Neuronal stem cell (in vitro differentiated cells): ENCODE data around the gene CXXC5.

ENCODE experiments used
- DNase-seq: peaks from one replicate; pipeline ENCODE4 v3.0.0-alpha.2; 2013; ENCODE audit warnings: low spot score
- H2AFZ ChIP-seq: one replicate; pipeline ENCODE4 v1.6.1; 2013; ENCODE audit warnings: mild to moderate bottlenecking, low read length, inconsistent platforms
- H2AK5ac ChIP-seq: 2 replicates; pipeline ENCODE4 v1.6.1; 2013; ENCODE audit warnings: low read depth, mild to moderate bottlenecking, inconsistent platforms, low read length, moderate library complexity, mixed read lengths
- H2BK120ac ChIP-seq: 2 replicates; pipeline ENCODE4 v1.6.1; 2013; ENCODE audit warnings: low read depth, mild to moderate bottlenecking, inconsistent platforms, low read length, moderate library complexity, mixed read lengths
- H2BK12ac ChIP-seq: one replicate; pipeline ENCODE4 v1.6.1; 2013; ENCODE audit warnings: low read length, inconsistent platforms
- H2BK15ac ChIP-seq: 2 replicates; pipeline ENCODE4 v1.6.1; 2013; ENCODE audit warnings: mild to moderate bottlenecking, low read length, inconsistent platforms, mixed read lengths
- H2BK5ac ChIP-seq: one replicate; pipeline ENCODE4 v1.6.1; 2013; ENCODE audit warnings: inconsistent platforms, mild to moderate bottlenecking, low read length, moderate library complexity
- H3K14ac ChIP-seq: one replicate; pipeline ENCODE4 v1.6.1; 2013; ENCODE audit warnings: low read length, inconsistent platforms
- H3K18ac ChIP-seq: 2 replicates; pipeline ENCODE4 v1.6.1; 2013; ENCODE audit warnings: low read length, inconsistent platforms
- H3K23ac ChIP-seq: 2 replicates; pipeline ENCODE4 v1.6.1; 2013; ENCODE audit warnings: low read depth, mild to moderate bottlenecking, mixed read lengths, low read length, inconsistent platforms; ENCODE audit not compliant: poor library complexity
- H3K27ac ChIP-seq: replicated peaks from 3 replicates; pipeline ENCODE4 v1.5.1; 2013; ENCODE audit warnings: low read length, inconsistent platforms
- H3K27me3 ChIP-seq, 3 experiments: 2 replicates each; pipeline ENCODE4 v1.6.1; 2013; ENCODE audit warnings: low read length in 3 of 3, mild to moderate bottlenecking in 2 of 3, inconsistent platforms in 1 of 3, low read depth in 1 of 3, mixed read lengths in 1 of 3, moderate library complexity in 1 of 3; ENCODE audit not compliant: control insufficient read depth in 3 of 3, insufficient read depth in 3 of 3
- H3K36me3 ChIP-seq, 2 donors: replicated peaks in 1 of 2; 2 replicates each; pipeline ENCODE4 v1.6.1; 2013; ENCODE audit warnings: low read length in 2 of 2; ENCODE audit not compliant: control insufficient read depth in 2 of 2, insufficient read depth in 2 of 2
- H3K4ac ChIP-seq: 2 replicates; pipeline ENCODE4 v1.6.1; 2013; ENCODE audit warnings: inconsistent platforms, mild to moderate bottlenecking, low read length, moderate library complexity
- H3K4me1 ChIP-seq, 2 donors: 1 replicate in 1 of 2; 2 replicates in 1 of 2; pipeline ENCODE4 v1.6.1; 2013; ENCODE audit warnings: low read length in 2 of 2, low read depth in 1 of 2; ENCODE audit not compliant: control insufficient read depth in 2 of 2, insufficient read depth in 1 of 2
- H3K4me2 ChIP-seq: one replicate; pipeline ENCODE4 v1.6.1; 2013; ENCODE audit warnings: mild to moderate bottlenecking, low read length, inconsistent platforms; ENCODE audit not compliant: insufficient read depth, poor library complexity, severe bottlenecking
- H3K4me3 ChIP-seq, 2 donors: 2 replicates each; pipeline ENCODE4 v1.5.1; 2013; ENCODE audit warnings: low read length in 2 of 2, mild to moderate bottlenecking in 2 of 2, inconsistent platforms in 1 of 2, moderate library complexity in 1 of 2
- H3K79me1 ChIP-seq: one replicate; pipeline ENCODE4 v1.6.1; 2013; ENCODE audit warnings: low read depth, mild to moderate bottlenecking, inconsistent platforms, low read length, moderate library complexity
- H3K9ac ChIP-seq: one replicate; pipeline ENCODE4 v1.6.1; 2013; ENCODE audit warnings: mild to moderate bottlenecking, low read depth, low read length, inconsistent platforms; ENCODE audit not compliant: poor library complexity
- H3K9me3 ChIP-seq, 2 donors: replicated peaks in 1 of 2; 2 replicates each; pipeline versions ENCODE3 to v1.6.1; 2013; ENCODE audit warnings: low read length in 2 of 2, mild to moderate bottlenecking in 2 of 2, inconsistent platforms in 1 of 2, low read depth in 1 of 2, mixed read lengths in 1 of 2, moderate library complexity in 1 of 2; ENCODE audit not compliant: control insufficient read depth in 2 of 2, insufficient read depth in 1 of 2
- H4K8ac ChIP-seq: one replicate; pipeline ENCODE4 v1.6.1; 2013; ENCODE audit warnings: low read depth, mild to moderate bottlenecking, inconsistent platforms, low read length, moderate library complexity
- H4K91ac ChIP-seq: one replicate; pipeline ENCODE4 v1.6.1; 2013; ENCODE audit warnings: low read length, low read depth, mild to moderate bottlenecking, inconsistent platforms; ENCODE audit not compliant: poor library complexity
- WGBS, 2 donors: extraction: QIAGEN DNeasy Blood & Tissue Kit; methylation state at CpG; one replicate each; pipeline ENCODE4 v1.1.7; 2013; ENCODE audit warnings: missing lambda C conversion rate in 2 of 2, mixed read lengths in 1 of 2; ENCODE audit not compliant: insufficient read length in 2 of 2, insufficient replicate concordance in 1 of 2; ENCODE audit errors: extremely low coverage in 2 of 2; 5-methylcytosine and 5-hydroxymethylcytosine counted together

The CXXC5 gene

DNA sequence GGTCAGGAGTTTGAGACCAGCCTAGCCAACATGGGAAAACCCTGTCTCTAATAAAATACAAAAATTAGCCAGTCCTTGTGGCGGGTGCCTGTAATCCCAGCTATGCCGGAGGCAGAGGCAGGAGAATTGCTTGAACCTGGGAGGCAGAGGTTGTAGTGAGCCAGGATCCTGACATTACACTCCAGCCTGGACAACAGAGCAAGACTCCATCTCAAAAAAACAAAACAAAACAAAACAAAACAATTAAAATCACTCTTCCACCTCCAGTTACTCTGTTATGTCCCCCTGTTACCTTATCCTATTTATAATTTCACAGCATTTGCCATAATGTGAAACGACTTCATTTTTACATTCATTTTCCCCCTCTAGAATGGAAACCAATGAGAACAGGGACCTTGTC, 54.4 kb downstream of the CXXC5 start:
- H3K18ac ChIP-seq = no peak overlapping the region
- DNase-seq = no peak
- H3K9ac ChIP-seq = no peak overlapping the region
- WGBS, 2 donors = no CpG with 5 or more reads among the region's 3 CpGs
- H3K23ac ChIP-seq = no peak overlapping the region
- H3K79me1 ChIP-seq = no peaks in the 10 kb centered on the region
- no peak overlapping the region for H2AFZ ChIP-seq
- peaks cover 0 to 2% of the 10 kb centered on the region in 2 donors for H3K9me3 ChIP-seq
- H4K91ac ChIP-seq = no peak overlapping the region
- H3K4me1 ChIP-seq = peaks cover 37% of the 10 kb centered on the region in 2 donors
- no peaks in the 10 kb centered on the region for H3K27me3 ChIP-seq
- H2BK5ac ChIP-seq = no peak overlapping the region
- no peak overlapping the region for H3K14ac ChIP-seq
- no peak overlapping the region for H2AK5ac ChIP-seq
- H3K4ac ChIP-seq = no peak overlapping the region
- no peak overlapping the region for H2BK12ac ChIP-seq
- H3K27ac ChIP-seq = no peak overlapping the region
- H3K36me3 ChIP-seq = no peaks in the 10 kb centered on the region
- no peak overlapping the region for H2BK15ac ChIP-seq
- no peak overlapping the region for H3K4me3 ChIP-seq
- H3K4me2 ChIP-seq = no peak overlapping the region
- no peak overlapping the region for H2BK120ac ChIP-seq
- no peak overlapping the region for H4K8ac ChIP-seq

DNA sequence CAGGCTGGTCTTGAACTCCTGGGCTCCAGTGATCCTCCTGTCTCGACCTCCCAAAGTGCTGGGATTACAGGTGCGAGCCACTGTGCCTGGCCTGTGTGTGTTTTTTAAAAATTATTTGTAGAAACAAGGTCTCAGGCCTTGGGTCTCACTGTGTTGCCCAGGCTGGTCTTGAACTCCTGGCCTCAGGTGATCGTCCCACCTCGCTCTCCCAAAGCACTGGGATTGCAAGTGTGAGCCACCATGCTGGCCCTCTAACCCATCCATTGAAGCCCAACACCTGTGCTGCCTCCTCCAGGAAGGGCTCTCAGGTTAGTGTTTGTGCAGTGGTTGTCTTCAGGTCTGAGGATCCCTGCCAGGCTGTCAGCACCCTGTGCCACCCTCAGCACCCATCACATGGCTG, 56.6 kb downstream of the CXXC5 start:
- Histone ChIP-seq H3K9me3 (peaks cover 0 to 2% of the 10 kb centered on the region in 2 donors), H4K91ac (no peak overlapping the region), H3K27ac (no peak overlapping the region), H2BK12ac (no peak overlapping the region), H2BK5ac (no peak overlapping the region), H3K27me3 (no peaks in the 10 kb centered on the region), H3K4me3 (no peak overlapping the region), H2BK15ac (peak overlapping the region; percentile 0), H3K23ac (no peak overlapping the region), H3K4me2 (no peak overlapping the region), H3K9ac (no peak overlapping the region), H3K18ac (peak overlapping the region; percentile 22), H3K36me3 (no peaks in the 10 kb centered on the region), H3K4ac (no peak overlapping the region), H4K8ac (no peak overlapping the region), H2AK5ac (peak overlapping the region; percentile 38), H2BK120ac (no peak overlapping the region), H3K14ac (no peak overlapping the region), H3K79me1 (no peaks in the 10 kb centered on the region), H2AFZ (no peak overlapping the region), H3K4me1 (peaks cover 37 to 38% of the 10 kb centered on the region in 2 donors)
- no peak for DNase-seq
- WGBS, 2 donors = no CpG with 5 or more reads among the region's 4 CpGs

DNA sequence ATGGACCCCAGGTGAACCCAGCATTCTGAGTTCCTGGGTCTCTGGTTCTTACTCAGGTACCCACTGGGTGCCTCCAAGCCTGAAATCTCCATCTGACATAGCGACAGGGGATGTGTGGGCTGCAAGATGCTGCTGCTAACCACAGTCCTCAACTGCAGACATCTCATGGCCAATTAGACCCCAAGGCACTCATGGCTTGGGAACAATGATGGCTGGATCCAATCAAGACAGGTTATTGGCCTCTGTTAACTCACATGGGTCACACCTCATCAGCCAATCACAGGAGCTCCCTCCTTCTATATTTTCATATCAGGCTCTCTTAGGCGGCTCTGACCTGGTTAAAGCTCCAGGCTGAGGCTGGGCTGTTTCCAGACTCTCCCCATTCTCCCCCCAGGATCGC, 57.0 kb downstream of the CXXC5 start:
- no peak overlapping the region for H3K18ac ChIP-seq
- no peak overlapping the region for H3K9ac ChIP-seq
- H2AFZ ChIP-seq = peak overlapping the region; percentile 32
- peak overlapping the region; percentile 84 for H2AK5ac ChIP-seq
- H3K4ac ChIP-seq = no peak overlapping the region
- no peak overlapping the region for H4K8ac ChIP-seq
- no peak overlapping the region for H4K91ac ChIP-seq
- no peak overlapping the region for H2BK12ac ChIP-seq
- WGBS, 2 donors = no CpG with 5 or more reads among the region's 3 CpGs
- no peaks in the 10 kb centered on the region for H3K27me3 ChIP-seq
- H3K4me3 ChIP-seq = no peak overlapping the region
- H2BK15ac ChIP-seq = peak overlapping the region; percentile 72
- peaks cover 0 to 2% of the 10 kb centered on the region in 2 donors for H3K9me3 ChIP-seq
- H3K27ac ChIP-seq = no peak overlapping the region
- H3K36me3 ChIP-seq = no peaks in the 10 kb centered on the region
- H3K4me2 ChIP-seq = no peak overlapping the region
- H3K14ac ChIP-seq = no peak overlapping the region
- H3K23ac ChIP-seq = no peak overlapping the region
- H2BK5ac ChIP-seq = no peak overlapping the region
- peaks cover 39 to 41% of the 10 kb centered on the region in 2 donors for H3K4me1 ChIP-seq
- no peak overlapping the region for H2BK120ac ChIP-seq
- no peaks in the 10 kb centered on the region for H3K79me1 ChIP-seq
- DNase-seq = no peak

DNA sequence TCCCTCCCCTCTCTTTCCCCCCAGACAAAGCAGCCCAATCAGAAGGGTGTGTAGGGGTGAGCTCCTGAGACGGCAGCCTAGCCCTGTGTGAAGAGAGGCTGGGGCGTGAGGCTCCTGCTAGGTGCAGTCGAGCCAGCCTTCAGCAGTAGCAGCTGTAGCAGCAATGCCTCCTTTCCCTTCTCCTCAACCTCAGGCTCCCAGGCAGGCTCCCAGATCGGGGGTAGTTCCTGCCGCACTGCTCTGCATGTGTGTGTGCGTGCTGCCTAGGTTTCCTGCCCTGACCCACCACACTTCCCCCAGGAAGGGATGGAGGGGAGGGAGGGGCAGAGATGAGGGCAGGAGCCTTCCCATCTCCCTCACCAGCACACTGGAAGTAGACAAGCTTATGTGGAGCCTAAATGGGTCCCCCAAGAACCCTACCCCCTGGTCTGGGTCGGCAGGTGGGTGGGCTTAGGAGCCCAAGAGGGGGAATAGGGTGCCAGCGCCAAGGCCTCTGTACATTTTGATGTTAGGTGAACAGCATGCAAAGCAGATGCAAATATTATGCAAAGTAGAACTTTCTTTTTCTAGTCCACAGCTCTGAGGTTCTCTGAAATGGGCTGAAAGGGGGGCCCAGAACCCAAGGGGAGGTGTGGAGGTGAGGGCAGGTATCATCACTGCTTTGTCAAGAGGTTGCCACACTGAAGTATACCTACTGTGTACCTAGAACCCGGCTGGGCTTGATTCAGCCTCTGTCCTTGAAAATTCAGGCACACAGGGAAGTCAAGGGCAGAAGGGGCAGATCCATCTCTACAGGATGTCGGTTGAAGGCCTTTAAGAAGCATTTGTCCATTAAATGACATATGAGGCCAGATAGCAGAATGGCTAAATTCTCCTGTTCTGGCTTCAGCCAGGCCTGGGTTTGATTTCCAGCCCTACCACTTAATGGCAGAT, 57.8 kb downstream of the CXXC5 start:
- Histone ChIP-seq H2BK12ac (peak overlapping the region; percentile 82), H3K4ac (no peak overlapping the region), H3K18ac (peak overlapping the region; percentile 79), H3K4me2 (no peak overlapping the region), H2AFZ (peak overlapping the region; percentile 32), H3K4me1 (peaks cover 39% of the 10 kb centered on the region in 2 donors), H4K8ac (no peak overlapping the region), H3K9me3 (peaks cover 0 to 2% of the 10 kb centered on the region in 2 donors), H2AK5ac (peak overlapping the region; percentile 84), H3K4me3 (no peak overlapping the region), H3K79me1 (no peaks in the 10 kb centered on the region), H3K27ac (no peak overlapping the region), H3K14ac (peak overlapping the region; percentile 32), H3K36me3 (no peaks in the 10 kb centered on the region), H4K91ac (no peak overlapping the region), H2BK15ac (peak overlapping the region; percentile 72), H2BK5ac (no peak overlapping the region), H3K9ac (no peak overlapping the region), H3K27me3 (no peaks in the 10 kb centered on the region), H3K23ac (peak overlapping the region; percentile 16), H2BK120ac (peak overlapping the region; percentile 63)
- WGBS, 2 donors = no CpG with 5 or more reads among the region's 10 CpGs
- no peak for DNase-seq
